GM21447 (cell line): ENCODE data around the gene ABLIM3.
A peak's percentile ranks its signal among the peaks of the same experiment; 100 is the strongest.

Experiments
- ATAC-seq: cut with Tn5 transposase; IDR thresholded peaks from one replicate; pipeline ENCODE4 v1.9.1; 2021; ENCODE audit not compliant: unreplicated experiment

The ABLIM3 gene

DNA sequence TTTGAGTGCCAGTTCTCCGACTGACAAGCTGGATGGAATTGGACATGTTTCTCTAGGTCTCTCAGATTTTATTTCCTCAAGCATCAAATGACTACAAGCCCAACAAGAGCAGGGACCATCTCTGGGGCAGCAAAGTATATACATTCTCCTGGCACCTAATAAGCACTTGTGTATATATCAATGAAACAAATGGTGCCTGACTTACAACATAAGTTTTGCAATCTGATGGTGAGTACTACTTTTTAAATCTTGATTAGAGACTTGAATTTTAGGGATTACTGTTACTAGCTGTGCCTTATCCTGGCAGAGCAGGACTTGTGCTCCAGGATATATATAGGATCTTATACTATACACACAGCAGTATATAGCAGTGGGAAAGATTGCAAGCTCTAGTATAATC is 8.8 kb upstream of the ABLIM3 start:
- ATAC-seq, result no peak

DNA sequence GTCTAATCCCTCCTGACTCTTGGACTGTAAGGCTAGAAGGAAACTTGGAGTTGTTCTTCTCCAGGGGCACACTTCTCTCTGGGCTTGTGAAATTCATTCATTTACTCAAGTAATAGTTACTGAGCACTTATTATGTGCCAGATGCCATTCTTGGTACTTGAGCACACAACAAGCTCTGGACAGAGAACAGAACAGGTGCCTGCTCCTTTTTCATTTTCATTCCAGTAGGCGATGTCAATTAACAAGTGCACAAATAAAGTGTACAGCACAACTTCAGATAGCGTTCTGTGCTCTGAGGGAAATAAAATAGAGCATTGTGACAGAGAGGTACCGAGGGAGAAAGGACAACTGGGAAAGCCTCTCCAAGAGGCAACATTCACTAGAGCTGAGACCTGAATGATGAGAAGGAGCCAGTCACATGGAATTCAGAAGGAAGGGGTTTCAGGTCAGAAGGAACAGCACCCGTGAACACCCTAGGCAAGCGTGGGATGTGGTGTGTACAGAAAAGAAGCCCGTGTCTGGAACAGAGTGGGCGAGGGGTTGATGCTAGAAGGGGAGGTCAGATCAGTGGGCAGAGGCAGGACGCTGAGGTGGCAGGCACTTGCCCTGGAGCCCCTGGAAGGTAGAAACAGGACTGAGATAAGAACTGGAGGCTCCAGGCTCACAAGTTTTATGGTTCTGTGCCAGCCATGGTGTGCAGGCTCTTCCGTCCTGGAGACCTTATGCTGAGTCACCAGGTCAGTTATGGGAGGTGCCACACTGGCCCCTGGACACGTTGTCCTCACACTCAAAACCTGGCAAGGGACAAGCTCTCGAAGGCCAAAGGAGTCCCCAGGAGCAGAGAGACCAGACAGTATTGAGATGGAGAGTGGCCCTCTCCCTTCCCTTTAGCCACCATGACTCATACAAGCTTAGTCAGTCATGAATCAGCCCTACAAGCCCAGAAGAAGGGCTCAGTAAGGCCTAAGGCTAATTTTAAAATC is 7.2 kb upstream of the ABLIM3 start:
- no peak for ATAC-seq

DNA sequence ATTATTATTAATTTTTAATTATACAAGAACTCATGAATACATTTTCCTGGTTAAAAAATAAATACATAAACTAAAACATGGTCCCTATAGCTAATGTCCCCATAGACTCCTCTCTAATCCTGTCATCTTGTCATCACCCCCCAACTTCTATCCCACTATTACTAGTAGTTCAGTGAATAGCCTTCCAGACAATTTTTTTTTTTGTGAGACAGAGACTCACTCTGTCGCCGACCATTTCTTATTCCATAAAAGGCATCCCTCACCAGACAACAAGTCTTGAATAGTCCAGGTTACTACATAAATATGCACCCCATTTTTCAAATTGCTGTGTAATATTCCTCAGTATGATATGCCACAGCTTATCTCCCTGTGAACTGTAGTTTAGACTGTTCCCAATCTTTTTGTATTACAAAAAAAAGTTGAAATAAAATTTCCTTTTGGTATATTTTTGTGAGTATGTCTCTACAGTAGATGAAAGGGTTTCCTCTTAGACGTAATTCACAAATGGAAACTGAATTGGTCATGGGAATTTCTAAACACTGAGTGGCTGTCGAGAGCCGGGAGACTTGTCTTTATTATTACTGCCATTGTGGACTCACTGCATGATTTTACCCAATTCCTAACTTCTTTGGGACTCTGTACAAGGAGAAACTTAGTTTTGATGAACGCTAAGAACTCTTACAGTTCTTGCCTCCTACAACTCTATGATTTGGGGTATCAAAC is 6.4 kb upstream of the ABLIM3 start:
- ATAC-seq, result no peak

DNA sequence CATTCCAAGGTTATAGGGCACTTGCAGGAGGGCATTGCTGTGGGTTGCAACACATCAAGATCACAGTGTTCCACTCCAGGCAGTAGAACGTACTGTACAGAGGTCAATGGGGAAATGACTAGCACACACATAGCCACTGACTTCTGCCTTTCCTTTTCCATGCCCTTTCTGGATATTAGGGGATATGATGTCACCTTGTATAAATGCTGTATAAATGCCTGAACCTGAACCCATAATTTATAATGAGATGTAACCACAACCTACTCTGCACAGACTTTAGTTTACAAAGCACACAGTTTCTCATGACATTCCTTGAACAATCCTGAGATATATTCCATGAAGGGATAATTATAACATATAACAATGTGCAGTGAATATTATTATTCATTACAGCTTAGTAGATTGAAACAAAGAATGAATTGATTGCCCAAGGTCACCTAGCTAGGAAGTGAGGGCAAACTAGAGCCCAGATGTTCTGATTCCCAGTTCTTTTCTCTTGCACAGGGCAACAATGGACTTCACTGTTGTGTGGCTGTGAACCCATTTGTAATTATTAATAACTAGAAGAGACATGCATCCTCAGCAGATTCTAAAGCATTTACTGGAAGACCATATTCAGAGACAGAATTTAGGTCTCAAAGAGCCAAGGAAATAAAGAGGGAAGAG is 5.6 kb upstream of the ABLIM3 start:
- no peak for ATAC-seq

DNA sequence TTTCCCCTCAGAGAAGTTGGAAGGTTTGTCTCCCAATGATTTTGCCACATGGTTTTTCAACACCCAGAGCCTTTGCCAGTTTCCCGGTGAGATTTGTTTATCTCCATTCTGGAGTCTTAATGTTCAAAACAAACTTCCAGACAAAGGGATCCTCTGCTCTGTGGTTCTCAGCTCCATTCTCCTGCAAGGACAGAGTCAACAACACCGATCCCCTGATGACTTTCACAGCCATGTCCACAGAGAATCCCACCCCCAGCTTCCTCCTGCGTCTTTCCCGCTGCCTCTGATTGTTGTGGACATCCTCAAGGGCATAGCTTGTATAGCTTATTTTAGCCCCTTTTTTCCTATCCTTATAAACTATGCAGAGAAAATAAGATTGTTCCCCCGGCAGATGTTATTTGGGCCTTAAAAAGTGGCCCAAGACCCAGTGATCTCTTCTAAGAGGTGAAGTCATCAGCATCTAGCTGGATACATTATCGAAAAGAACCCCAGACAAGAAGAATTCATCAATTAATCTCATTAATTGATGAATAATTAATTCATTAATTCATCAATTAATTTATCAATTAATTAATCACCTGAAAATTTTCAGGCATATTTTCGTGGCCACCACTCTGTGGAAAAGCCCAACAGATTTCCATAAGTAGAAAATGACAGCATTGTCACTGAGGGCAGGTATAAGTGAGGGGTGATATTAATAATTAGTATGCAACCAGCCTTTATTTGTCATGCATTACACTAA is 2.9 kb upstream of the ABLIM3 start:
- no peak for ATAC-seq

DNA sequence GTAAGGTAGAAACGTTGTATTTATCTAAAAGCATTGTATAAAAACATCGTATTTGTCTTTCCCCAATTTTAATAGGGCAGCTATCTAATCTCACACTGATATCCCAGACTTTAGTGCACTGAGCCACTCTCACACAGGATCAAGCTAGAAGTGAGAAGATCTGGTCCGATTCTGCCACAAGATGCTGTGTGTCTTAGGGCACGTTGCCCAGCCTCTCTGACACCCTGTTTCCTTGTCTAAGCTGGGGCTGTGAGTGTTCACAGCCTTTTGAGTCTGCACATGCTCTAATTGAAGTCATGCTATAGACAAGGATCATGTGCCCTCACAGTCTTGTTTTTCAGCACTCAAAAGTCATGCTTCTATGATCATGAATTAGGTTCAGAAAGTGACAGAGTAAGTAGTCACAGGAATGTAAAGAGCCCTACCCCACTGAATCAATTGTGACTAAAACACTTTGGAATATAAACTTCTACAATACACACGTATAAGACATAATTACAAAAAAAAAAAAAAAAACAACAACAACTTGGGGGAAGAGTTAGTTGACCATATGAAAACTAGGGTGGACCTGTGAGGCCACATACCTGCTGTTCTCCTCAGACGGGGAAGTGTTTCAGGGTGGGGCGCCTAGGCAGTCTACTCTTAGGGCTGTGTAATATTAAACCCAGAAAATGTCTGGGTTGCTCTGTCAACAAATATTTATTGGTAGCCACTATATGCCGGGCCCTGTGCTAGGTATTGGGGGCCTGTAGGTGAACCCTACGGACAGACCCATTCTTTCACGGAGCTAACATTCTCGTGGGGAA is 893 bp upstream of the ABLIM3 start:
- ATAC-seq, result no peak

DNA sequence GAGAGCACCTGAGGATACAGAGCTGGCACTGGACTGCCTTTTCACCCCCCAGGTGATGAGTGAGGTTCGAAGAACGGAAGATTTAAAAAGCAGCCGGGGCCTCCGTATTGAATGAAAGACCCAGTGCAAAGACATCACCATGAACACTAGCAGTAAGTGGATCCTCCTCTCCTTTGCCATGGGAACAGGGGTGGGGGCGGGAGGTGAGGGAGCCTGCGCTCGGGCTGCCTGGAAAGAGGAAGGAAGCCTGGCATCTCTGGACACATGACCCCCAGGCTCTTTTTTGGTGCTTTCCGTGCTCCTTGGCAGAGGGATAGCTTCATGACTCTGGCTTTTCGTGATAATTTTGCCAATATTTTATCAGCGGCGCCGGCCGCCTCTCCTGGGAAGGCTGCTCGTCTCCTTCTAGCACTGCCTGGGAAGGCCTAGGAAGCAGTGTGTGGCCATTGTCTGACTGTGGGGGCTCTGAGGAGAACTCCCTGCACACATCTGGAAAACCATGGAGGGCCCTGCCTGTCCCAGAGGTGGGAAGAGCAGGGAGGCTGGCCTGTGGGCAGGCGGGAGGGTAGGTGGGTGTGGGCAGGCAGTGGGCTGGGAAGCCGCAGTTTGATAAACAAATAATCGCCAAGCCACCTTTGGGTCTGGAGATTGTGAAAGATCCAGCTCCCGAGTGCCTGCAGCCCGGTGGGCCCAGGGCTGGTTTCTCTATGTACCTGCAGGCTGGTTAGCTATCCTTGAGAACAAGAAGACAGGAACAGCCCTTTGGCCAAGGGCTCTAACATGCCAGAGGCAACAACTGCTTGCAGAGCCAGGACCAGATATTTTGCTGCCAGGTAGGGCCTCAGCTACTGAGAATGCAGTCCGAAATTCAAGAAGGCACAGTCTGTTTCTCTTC is 911 bp downstream of the ABLIM3 start:
- no peak for ATAC-seq

DNA sequence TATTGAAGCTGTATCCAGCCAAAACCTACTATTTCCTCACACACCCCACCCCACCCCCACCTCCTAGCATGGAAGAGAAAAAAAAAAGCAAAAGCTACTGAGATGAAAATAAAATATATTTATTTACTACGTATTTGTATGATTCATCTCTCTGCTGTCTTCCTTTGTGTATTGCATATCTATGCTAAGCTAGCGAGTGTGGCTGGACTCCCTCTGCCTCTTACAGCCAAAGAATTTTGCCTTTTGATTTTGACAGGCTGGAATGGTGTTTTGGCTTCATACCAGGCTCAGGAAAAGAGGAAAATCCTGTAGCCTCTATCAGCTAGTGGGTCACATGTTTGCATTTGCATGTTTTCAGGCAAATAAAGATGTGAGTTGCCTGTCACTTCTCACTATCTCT is 2.2 kb downstream of the ABLIM3 start:
- ATAC-seq, result no peak

DNA sequence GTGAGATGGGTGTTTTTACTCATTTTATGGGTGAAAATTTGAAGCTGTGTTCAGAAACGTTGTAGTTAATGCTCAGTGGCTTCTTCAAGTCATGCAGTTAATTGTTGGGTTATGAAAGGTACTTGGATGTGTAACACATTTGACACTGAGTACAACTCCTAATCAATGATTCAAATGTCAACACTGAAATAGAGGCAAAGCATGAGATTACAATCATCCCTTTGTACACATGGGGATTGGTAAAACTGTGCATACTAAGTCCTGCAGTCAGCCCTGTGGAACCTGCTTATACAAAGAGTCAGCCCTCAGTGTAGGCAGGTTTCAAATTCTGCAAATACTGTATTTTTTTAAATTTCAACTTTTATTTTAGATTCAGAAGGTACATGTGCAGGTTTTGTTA is 3.3 kb downstream of the ABLIM3 start:
- no peak for ATAC-seq

DNA sequence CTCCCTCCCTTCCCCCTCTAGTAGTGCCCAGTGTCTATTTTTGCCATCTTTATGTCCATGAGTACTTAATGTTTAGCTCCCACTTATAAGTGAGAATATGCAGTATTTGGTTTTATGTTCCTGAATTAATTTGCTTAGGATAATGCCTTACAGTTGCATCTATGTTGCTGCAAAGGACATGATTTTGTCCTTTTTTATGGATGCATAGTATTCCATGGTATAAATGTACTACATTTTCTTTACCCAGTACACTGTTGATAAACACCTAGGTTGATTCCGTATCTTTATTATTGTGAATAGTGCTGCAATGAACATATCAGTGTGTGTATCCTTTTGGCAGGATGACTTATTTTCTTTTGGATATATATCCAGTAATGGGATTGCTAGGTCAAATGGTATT is 3.8 kb downstream of the ABLIM3 start:
- ATAC-seq, result no peak

DNA sequence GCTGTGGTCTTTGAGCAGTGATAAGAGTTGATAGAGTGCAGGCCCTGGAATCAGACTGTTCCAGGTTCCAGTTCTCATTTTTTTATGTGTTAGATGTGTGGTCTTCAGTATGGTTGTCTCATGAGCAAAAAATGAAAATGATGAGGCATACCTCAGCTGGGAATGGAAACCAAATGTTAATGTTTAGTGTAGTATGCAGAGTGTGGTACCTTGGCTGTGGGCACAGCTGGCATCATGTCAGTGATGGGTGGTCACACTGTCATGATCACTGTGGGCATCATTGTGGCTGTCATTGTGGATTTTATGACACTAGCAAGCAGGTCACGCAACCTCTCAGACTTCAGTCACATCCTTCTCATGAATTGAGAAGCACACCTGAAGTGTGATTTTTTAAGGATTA is 6.4 kb downstream of the ABLIM3 start:
- peak; percentile 49 for ATAC-seq

DNA sequence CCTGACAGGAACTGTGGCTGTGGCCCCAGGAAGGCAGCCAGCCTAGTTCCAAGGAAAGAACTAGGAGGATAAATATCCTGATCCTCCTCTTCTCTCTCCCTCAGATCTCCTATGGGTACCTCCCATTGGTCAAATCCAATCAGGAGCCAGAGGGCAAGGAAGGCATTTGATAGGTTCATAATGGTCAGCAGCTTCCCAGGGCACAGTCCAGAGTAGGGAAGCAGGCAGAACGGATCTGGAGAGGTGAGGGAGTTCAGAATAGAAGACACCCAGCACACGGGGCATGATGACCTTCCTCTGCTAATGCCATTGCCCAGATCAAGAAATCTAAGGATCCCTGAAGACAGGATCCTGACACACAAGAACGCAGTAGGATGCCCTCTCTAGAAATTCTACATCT is 8.6 kb downstream of the ABLIM3 start:
- no peak for ATAC-seq

DNA sequence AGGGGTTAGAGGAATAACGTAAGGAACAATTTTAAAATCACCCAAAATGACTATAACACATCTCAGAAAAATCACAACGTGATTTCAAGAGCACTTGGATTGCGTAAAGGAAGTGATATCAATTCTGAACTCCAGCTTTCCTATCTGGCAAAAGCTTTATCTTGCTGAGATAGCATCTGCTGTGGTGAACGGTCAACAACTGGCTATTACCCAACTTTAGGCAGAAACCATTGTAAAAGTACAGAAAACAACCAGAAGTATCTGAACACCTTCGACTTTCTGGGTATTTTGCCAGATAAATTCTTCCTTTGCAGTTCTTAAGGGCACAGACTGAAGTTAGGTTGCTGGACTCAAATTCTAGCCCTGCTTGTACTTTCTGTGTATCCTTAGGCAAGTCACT is 9.2 kb downstream of the ABLIM3 start:
- no peak for ATAC-seq

DNA sequence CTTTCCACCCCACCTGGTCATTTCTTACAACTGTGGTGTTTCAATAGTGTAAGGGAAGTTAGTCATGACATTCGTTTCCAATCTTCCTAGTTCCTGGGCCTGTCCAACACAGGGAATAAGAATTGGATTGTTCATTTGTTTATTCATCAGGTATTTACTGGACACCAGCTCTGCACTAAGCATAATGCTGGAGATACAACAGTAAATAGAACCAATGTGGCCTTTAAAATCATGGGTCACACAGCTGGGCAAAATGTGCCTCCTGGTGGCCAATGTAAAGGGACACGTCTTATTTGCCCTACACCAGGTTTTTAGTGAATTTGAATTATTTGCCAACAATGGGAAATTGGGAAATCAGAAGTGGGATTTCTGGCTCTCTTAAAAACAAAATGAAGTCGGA is 10.4 kb downstream of the ABLIM3 start:
- no peak for ATAC-seq

DNA sequence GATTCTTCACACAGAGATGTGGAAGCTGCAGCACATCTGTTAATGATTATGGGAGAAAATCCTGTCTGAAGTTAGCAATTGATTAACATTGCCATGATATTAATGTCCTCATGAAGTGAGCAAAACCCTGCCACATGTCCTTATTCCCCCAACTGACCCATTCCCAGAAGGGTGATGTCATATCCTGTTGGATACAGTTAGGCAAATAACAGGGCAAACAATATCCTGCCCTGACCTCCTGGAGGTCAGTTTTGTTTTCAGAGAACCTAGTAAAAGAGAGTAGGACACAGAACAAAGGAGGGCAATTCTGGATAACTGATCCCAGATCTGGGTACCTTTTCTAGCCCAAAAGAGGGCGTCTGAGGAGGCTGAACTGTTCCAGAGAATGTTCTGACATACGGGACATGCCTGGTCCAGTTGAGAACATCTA is 11.0 kb downstream of the ABLIM3 start:
- ATAC-seq, result no peak

DNA sequence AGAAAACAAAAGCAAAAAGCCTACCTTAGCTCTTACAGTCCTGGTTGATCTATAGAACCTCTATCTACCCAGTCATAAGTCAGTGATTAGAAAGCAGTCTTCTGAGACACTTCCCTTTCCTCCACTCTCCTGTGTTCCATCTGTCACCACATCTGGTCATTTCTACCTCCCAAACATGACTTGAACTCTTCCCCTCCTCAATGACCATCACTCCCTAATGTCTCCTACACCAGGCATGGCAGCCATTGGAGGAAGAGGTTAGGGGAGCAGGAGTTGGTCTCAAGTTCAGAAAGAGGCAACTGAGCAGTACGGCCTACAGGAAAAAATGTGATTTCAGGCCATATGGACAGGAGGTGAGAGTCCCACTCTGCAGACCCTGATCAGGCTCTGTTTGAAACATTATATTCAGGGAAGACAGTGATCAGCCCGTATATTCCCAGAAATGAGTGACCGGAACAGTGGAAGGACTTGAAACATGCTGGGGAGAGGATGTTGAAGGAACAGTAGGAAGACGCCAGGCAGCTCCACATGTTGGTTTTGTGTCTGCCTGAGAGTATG is 12.0 kb downstream of the ABLIM3 start:
- ATAC-seq, result no peak

DNA sequence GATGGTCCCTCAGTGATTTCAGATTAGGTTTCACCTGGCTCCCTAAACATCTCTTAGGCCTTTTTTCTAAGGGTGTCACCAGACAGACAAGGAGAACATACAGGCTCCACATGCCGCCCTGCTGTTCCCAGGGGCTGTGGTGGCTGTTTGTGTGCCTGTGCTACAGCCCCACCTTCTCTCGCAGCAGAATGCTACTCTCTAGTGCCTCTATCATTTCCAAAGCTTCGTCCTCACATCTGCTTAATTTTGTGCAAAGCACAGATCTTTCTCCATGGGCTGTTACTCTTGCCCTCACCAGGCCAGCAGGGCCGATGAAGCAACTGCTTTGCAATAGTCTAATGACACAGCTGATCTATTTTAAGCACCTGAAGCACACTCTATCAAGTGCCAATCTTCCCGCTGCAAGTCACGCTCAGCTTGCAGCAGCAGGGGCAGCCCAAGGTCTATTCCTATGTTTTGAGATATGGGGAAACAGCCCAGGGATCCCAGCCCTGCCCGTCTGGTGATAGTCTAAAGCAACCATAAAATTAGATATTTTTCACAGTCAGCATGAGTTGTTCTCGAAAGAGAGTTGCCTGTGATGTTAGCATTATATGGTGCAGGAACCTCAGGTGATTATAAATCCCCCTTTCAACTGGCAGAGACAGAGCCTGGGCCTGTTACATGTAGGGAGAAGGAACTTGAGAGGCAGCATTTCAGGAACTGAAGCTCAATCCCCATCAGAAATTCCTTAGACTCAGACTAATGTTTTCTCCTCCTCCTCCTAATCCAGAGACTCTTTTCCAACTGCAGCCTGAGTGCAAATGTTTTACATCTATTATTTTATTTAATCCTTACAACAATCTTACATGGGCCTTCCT is 12.7 kb downstream of the ABLIM3 start:
- ATAC-seq, result no peak

DNA sequence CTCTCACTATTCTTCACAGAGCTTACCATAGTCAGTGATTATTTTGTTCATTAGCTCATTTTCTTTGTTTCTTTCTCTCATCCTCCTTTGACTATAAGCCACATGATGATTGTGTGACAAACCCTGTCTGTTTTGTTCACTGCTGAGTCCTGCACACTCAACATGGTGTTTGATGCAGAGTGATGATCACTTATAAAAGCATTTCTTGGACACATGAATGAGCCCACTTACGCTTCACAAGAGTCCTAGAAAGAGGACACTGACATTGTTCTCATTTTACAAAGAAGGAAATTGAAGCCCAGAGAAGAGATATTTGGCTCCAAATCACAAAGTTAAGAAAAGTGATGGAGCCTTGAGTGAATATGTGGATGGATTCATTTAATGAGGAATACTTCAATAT is 13.4 kb downstream of the ABLIM3 start:
- ATAC-seq, result no peak
